ENCODE results near the gene DEF6. TPM values are rescaled to one million over a fixed set of nuclear protein-coding genes. Genes with fewer than 3 reads are reported as not detected.

DEF6 gene
- total and polyA plus RNA-seq, 2 of the 8 experiments (the other 6 are each of a cell fraction or from before 2014, with no cell fraction given), result 3.3 to 4.1 TPM

- no peak for TF ChIP-seq CTBP2 (IDR thresholded peaks at IDR 0.05; ENCODE audit: borderline replicate concordance, insufficient read depth, insufficient read length, low read length)
- no peak for TF ChIP-seq CEBPB (IDR thresholded peaks at IDR 0.05; ENCODE audit: low read depth, low read length)
- no peak for TF ChIP-seq KDM5A (IDR thresholded peaks at IDR 0.05; ENCODE audit: low read length)
- TF ChIP-seq SP4 (IDR thresholded peaks at IDR 0.05; ENCODE audit: low read length), result no peak
- no peak for TF ChIP-seq SRF (IDR thresholded peaks at IDR 0.05; ENCODE audit: low read depth, low read length)
These were observed 5.1 kb downstream of the DEF6 start (continued) for GRCh38 chr6:35302604-35303241.
